ENCODE data around the gene ARSA. TPM values are rescaled to one million over a fixed set of nuclear protein-coding genes. Genes with fewer than 3 reads are reported as not detected.

The ARSA gene
- polyA plus RNA-seq, 2 of the 4 experiments (the other 2 are of a cell fraction) = 7.7 to 19.5 TPM

GRCh38 chr22:50582493-50583293 is 45.3 kb downstream of the ARSA start, which contains the start of gene CHKB (continued):
- peak; percentile 80; the same call in 2 of the 3 replicates for TF ChIP-seq BCL3 (IDR thresholded peaks at IDR 0.05)
- no peak for TF ChIP-seq USF2 (IDR thresholded peaks at IDR 0.05)
- TF ChIP-seq SREBF2 (IDR thresholded peaks at IDR 0.05) = no peak
- no peak for TF ChIP-seq HMGXB4 (CRISPR knock-in tag; IDR thresholded peaks at IDR 0.05; ENCODE audit: borderline replicate concordance)
- TF ChIP-seq ZNF302 (CRISPR knock-in tag; IDR thresholded peaks at IDR 0.05) = no peak
- no peak for TF ChIP-seq EHF (CRISPR knock-in tag; IDR thresholded peaks at IDR 0.05)
- no peak for TF ChIP-seq PBX3 (IDR thresholded peaks at IDR 0.05)
- no peak for TF ChIP-seq FOSB (CRISPR knock-in tag; IDR thresholded peaks at IDR 0.05)
- TF ChIP-seq JUN (IDR thresholded peaks at IDR 0.05) = peak in 1 of 2 experiments; percentile 52; a peak in 1 of 5 replicates
- no peak for TF ChIP-seq NR3C1 (IDR thresholded peaks at IDR 0.05)
- no peak for TF ChIP-seq ZFP36 (IDR thresholded peaks at IDR 0.05; ENCODE audit: borderline replicate concordance, partially characterized antibody)
- no peak for TF ChIP-seq RNF2 (IDR thresholded peaks at IDR 0.05; ENCODE audit: borderline replicate concordance, low read depth)

GRCh38 chr22:50581950-50582492 is 45.9 kb downstream of the ARSA start:
- peak overlapping the region; percentile 98 to 99 for H3K27ac ChIP-seq
- H3K4me2 ChIP-seq = peak overlapping the region; percentile 92
- no peak for DNase-seq (ENCODE audit: low read depth in 1 of 2, low spot score in 1 of 2)
- peaks cover 12% of the 10 kb centered on the region; the same call in 1 of the 3 replicates for H3K4me1 ChIP-seq
- ChIA-PET POLR2A (interaction anchor here (0.6 to 1.5 kb wide), 4 partner anchors 17 to 56 kb away, joined by 3 read pairs; partner anchors contain the start of genes SCO2 and TYMP), CTCF (interaction anchor here (2.0 to 2.1 kb wide), 2 partner anchors 19 to 37 kb away, joined by 6 to 8 read pairs; partner anchors contain the start of gene SYCE3)
- WGBS (ENCODE audit: missing lambda C conversion rate) = 3% methylated on average over 8 of the region's 39 CpGs
- no peak for FAIRE-seq
- H3K9me3 ChIP-seq = no peaks in the 10 kb centered on the region
- ATAC-seq = peak in 1 of 2 experiments; percentile 32; a peak in 4 of 6 replicates
- TF ChIP-seq CEBPB (IDR thresholded peaks at IDR 0.05) (no peak), CBX8 (IDR thresholded peaks at IDR 0.05) (no peak), PHF8 (IDR thresholded peaks at IDR 0.05; ENCODE audit: borderline replicate concordance, low read depth) (no peak), REST (IDR thresholded peaks at IDR 0.05) (no peak), MAZ (IDR thresholded peaks at IDR 0.05; ENCODE audit: borderline replicate concordance, low read depth, low read length) (no peak), BCL3 (IDR thresholded peaks at IDR 0.05) (no peak)
- peak overlapping the region; percentile 88 for H3K4me3 ChIP-seq
